ENCODE results near the gene ADRA2A.

DNA sequence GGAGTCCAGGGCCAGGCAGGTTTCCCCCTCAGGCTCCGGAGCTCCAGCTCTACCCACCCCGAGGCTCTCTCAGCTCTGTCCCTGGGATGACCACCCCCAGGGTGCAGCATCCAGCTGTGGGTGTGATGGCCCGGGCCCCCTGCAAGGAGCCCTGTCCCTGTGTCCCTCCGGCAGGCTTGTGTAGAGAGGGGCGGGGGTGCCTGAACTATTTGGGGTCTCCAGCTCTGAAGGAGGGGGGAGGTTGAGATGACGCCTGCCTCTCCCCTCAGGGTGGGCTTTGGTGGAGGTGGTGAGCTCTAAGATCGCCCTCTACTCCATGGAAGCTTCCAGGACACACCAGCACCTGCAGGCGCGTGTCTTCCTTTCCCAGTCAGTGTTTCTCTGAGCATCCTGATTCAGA lies 39.4 kb downstream of the ADRA2A start:
- TF ChIP-seq EZH2 (IDR thresholded peaks at IDR 0.05) (no peak), POLR2AphosphoS5 (IDR thresholded peaks at IDR 0.05; ENCODE audit: borderline replicate concordance, low read depth, low read length) (no peak), FOXP2 (optimal IDR thresholded peaks at IDR 0.05; ENCODE audit: control extremely low read depth, extremely low read length, insufficient read depth) (no peak)
